HG03520 (cell line): ENCODE results near the gene CMIP.
"Not testable (repeated sequence)": the region's sequence is repeated elsewhere in the genome, so short reads cannot be mapped to it uniquely, and the experiment has no call there.

Experiments
- ATAC-seq: cut with Tn5 transposase; IDR thresholded peaks from one replicate; pipeline ENCODE4 v1.9.1; 2021; ENCODE audit warnings: mild to moderate bottlenecking, moderate library complexity; ENCODE audit not compliant: unreplicated experiment

Gene CMIP

GRCh38 chr16:81577272-81577671 is 132.7 kb downstream of the CMIP start:
- ATAC-seq = not testable (repeated sequence)

GRCh38 chr16:81578076-81578475 is 133.5 kb downstream of the CMIP start:
- no peak for ATAC-seq

- ATAC-seq = no peak
Observed at GRCh38 chr16:81578636-81579413, 134.2 kb downstream of the CMIP start.

DNA sequence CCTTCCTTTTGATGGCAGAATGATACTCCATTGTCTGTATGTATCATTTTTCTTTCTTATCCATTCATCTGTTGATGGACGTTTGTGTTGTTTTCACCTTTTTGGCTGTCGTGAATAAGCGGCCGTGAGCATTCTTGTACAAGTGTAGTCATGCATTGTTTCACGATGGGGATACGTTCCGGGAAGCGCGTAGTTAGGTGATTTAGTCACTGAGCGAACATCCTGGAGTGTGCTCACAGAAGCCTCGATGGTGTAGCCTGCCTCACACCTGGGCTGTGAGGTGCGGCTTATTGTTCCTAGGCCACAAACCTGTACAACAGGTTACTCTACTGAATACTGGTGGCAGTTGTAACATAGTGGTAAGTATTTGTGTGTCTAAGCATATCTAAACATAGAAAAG is 136.5 kb downstream of the CMIP start:
- ATAC-seq = no peak

DNA sequence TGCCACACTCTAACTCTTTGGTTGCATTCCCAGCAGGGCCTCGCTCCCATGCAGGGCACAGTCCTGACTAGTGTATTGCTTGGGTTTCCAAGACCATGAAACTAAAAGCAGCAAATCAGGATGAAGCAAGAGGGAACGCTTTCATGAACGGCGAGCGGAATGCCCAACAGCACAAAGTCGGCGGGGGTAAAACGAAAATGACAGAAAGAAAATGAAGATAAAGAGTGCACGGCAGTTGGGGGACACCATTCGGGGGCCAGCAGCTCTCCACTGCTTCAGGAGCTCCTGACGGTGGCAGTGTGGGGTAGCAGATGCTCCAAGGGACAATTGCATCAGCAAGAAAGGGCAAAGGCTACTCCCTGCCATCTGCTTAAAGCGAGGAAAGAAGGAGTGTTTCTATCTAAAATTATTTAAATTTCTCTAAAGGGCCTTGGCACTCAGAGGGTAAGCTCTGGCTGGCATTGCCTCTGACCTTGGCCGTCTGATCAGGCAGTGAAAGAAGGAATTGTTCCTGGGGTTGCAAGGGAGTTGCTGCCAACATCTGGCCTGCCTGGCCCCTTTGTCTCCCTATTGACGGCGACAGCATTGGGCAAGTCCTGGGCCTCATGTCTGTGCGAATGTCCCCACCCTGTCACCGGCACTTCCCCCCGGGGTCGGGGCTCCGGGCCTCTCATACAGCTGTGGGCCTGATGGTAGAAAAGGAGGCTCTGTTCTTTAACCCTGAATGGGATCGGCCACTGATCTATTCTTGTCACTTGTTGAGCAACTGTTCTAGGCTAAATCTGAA is 138.2 kb downstream of the CMIP start:
- ATAC-seq = no peak

GRCh38 chr16:81583893-81584631 is 139.5 kb downstream of the CMIP start:
- ATAC-seq = no peak

- ATAC-seq = no peak
Observed at GRCh38 chr16:81585785-81586184, 141.2 kb downstream of the CMIP start.

DNA sequence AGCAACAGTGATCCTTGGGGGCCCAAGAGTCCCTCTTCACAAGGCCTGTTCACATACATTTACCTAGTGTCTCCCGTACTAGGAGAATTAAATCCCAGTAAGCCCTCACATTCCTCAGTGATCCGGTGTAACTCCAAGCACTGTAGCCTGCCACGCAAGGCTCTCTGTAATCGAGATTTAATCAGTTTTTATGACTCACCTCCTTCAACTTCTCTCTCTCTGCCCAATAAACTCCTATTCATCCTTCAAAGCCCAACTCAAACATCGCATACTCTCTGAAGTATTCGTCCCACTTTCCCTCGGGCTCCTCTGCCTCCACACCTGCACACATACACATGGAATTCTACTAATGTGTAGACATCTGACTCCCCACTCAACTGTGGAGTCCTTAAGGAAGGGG is 141.8 kb downstream of the CMIP start:
- no peak for ATAC-seq

DNA sequence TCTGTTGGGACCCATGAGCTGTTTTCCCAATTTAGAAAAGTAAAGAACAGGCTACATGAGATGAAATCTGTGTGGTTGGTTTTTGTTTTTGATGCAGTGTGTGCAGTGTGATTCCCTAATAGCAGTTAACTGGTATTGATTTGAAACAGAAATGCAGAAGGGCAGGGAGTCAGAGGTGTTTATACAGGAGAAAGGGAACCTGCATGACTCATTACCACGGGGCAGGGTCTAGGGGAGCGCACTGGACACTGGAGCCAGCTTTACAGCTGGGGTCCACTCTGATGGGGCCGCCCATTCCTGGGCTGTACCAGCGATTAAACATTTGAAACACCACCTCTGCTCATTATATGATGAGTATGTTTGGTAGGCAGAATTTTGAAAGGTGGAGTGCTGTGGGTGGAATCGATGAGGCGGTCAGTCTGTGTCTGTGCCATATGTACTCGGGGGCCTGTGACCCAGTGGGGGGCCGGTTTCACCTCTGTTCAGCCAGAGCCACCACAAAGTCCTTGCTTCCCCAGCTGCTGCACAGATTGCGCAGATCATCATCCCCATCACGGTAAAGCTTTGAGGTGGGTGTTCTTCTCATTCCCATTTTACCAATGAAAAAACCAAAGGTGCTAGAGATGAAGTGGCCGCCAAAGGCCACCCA is 142.5 kb downstream of the CMIP start:
- ATAC-seq = no peak

- no peak for ATAC-seq
Observed at GRCh38 chr16:81587626-81588160, 143.1 kb downstream of the CMIP start.

- no peak for ATAC-seq
Observed at GRCh38 chr16:81588326-81589081, 143.9 kb downstream of the CMIP start.

- no peak for ATAC-seq
Observed at GRCh38 chr16:81589975-81590650, 145.5 kb downstream of the CMIP start.

DNA sequence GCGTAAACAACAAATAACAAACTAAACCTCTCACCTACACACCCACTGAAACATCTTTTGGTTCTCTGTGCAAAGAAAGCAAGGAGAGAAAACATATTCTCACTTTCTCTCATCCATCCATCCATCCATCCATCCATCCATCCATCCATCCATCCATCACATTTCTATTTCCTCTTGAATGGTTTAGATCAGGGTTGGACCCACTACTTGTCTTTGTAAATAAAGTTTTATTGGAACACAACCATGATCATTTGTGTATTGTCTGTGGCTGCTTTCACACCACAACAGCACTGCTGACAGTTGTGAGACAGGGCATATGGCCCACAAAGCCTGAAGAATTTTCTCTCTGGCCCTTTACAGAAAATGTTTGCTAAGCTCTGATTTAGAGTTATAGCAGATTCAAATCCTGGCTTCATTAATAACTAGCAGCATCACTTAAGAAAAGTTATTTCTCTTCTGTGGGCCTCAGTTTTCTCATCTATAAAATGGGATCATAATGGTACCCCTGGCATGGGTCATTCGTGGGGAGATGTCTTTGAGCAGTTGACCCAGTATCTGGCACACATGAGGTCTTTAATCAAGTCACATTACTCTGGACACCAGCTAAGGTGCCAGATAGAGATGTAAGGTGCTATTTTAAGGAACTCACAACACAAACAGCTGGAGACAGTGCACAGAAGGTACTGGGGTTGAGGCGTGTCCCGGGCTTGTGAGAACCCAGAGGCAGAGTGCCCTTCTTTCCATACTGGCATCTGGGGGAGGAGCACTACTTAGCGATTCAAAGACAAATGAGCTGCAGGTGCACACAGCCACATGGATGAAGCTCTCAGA is 146.3 kb downstream of the CMIP start:
- no peak for ATAC-seq

DNA sequence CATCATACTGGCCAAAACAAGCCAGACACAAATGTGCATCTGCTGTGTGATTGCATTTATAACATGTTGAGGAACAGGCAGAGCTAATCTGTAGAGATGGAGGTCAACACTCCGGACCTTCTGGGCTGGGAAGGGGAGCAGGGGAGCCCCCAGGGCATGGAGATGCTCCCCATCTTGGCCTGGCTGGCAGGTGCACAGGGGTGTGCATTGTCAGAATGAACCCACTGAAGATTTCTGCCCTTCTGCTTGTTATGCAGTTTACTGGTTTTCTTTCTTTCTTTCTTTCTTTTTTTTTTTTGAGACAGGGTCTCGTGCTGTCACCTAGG is 146.9 kb downstream of the CMIP start:
- ATAC-seq = no peak

DNA sequence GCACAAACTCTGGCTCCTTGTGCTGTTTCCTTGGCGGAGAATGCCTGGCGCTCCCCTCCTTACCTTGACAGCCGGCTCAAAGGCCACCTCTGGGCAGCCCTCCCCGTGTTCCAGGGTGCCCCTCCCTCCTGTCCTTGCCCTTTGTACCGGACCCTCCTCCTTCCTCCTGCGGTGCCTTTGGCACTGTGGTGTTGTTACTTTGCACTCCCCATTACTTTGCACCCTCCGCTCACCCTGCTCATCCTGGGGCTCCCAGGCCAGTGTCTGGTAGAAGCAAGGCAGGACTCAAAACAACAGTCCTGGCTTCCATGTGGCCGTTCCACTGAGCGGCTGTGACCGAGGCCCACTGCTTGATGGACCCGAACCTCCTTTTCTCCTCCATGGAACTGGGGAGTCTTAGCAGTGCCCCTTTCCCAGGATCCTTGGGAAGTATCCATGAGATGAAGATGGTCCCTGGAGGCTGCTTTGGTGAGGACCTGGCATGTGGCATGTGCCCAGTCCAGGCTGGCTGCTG is 147.8 kb downstream of the CMIP start:
- ATAC-seq = no peak

- ATAC-seq = no peak
Observed at GRCh38 chr16:81593481-81593880, 148.9 kb downstream of the CMIP start.

DNA sequence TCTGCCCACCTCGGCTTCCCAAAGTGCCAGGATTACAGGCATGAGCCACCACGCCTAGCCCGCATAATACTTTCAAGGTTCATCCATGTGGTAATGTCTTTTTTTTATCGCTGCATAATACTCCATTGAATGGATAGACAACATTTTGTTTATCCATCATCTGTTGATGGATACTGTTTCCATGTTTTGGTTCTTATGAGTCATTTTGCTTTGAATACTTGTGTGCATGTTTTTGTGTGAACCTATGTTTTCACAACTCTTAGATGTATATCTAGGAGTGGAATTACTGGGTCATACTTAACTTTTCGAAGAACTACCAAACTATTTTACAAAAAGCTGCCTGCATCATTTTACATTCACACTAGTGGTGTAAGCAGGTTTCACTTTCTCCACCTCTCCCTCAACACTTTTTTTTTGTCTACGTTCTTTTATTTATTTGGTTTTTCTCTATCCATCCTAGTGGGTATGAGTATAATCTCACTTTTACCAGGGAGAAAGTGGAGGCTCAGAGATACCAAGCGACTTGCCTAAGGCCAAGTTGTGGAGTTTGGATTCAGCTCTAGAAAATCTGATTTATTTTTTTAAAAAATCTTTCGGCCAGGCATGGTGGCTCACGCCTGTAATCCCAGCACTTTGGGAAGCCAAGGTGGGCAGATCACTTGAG is 151.2 kb downstream of the CMIP start:
- no peak for ATAC-seq

DNA sequence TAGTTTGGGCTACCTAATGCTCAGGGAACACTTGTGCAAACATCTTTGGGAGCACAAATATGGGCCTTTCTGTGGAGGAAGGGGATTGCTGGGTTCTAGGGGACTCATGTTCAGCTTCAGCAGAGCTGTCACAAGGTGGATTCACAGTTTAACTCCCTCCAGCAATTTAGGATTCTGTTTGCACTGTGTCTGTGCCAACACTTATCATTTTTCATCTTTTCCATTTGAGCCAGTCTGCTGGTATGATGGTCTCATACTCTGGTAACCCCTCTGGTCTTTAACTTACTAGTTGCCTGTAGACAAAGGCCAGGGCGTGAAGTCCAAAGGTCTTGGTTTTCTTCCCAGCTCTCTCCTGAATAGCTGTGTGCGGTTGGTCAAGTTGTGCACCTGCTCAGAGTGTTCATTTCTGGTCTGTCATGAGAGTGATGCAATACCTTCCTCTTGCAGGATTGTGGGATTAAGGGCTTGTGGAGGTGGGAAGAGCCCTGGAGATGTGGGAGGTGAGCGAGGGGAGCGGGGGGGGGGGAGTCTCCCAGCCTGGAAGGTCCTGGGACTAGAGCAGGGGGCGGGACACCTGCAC is 152.6 kb downstream of the CMIP start:
- ATAC-seq = no peak
